Measurements from ENCODE around the gene TOP3B.

Gene TOP3B

GRCh38 chr22:21961127-21961867 is 21.3 kb downstream of the TOP3B start:
- DNase-seq, result no peak

DNA sequence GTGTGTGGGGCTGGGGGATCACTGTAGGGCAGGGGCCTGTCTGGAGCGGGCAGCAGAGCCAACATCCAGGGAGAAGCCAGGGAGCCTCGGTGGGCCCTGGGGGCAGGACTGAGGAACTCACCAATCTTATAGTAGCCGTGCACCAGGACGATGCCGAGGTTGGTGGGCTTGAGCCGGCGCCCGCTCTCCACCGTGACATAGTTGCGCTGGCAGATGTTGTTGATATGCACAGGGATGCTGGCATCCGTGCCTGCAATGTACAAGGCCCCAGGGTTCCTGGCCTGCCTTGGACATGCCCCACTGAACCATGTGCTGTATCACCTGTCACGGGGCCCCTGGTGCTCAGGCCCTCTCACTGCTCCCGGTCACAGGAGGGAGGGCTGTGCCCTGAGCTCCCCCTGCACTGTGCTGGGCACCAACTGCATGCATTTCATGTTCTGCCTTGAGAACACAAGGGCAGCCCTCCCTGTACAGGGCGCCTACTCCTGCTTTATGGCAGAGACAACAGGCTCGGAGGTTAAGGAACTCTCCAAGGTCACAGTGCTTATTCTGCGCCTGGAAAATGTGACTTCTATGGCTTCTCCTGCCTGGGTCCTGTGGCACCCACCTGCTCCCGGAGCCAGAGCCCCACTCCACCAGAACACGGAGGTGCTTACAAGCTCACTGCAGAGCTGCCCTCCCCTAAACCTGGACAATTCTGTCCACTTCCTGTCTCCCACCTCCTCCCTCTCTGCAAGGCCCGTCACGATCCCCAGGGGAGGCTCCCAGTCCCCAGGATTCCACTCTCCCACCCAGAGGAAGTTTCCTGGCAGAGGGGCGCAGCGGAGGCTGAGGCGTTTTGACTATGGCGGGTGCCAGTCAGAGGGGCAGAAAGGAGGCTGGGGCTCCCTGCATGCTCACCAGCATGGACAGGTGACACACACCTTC is 22.1 kb downstream of the TOP3B start:
- DNase-seq, result no peak

GRCh38 chr22:21959274-21960074 is 23.1 kb downstream of the TOP3B start:
- no peak for DNase-seq

- no peak for DNase-seq
Measured at GRCh38 chr22:21958360-21959273, 24.0 kb downstream of the TOP3B start.

DNA sequence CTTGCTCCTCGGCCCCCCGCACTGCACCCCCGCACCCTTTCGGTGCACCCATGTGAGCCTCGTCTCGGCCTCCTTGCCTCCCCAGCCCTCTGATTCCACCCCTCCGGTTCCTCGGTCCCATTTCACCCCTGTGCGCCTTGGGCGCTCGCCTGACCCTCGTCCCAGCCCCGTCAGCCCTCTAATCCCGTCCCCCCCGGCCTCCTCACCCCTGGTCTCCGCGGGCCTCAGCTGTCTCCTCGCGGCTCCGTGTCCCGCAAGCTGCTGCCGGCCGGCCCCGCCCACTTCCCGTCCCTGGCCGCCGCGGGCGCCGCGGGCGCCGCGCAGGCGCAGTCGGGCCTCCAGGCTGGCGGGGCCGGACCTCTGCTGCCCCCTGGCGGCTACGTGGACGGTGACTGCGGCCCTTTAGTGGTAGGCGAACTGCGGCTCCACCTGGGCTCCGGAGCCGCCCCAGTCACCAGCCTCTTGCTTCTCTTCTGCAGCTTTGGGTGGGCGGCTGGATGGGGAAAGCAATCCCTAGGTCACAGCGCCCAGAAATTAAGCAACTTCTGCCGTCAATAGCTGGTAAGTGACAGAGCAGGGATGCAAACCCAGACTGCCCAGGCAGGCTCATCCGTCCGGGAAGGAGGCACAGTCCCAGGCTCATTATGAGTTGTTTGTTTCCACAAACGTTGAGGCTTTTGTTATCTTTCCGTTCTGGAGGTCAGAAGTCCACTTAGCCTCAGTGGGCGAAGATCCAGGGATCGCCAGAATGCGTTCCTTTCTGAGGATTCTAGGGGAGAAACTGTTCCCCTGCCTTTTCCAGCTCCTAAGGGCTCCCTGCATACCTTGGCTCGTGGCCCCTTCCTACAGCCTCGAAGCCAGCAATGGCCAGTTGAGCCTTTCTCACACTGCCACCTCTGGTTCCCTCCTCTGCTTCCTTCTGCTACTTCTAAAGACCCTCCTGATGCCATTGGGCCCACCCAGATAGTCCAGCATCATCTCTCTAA is 29.7 kb downstream of the TOP3B start, which contains the start of gene PPM1F:
TSS of gene PPM1F (minus strand) at position 263 of the 986 bp plus-strand sequence. CDS start 6,800 bp downstream, outside the sequence.
- DNase-seq, result peak; percentile 92

DNA sequence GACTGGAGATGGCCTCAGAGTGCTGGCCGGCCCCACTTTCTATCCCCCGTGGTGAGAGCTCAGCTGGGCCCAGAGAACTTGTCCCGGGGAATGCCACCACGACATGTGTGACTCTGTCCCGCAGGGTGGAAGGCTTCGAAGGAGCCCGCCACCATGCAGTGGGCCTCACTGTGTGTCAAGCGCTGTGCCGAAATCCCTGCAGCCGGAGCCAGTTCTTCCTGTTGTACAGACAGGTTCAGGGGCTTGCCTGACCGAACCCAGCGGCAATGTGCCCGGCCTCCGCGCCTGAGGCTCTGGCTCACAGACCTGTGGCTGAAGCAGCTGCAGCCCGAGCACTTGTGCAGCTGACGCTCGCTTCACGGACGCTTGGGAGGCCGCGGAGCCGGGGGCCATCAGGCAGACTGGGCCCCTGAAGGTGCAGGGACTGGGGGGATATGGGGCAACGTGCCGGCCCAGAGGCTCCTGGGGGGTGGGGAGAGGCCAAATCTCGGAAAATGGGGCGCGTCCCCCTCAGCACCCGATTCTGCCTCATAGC is 30.6 kb downstream of the TOP3B start:
- no peak for DNase-seq

DNA sequence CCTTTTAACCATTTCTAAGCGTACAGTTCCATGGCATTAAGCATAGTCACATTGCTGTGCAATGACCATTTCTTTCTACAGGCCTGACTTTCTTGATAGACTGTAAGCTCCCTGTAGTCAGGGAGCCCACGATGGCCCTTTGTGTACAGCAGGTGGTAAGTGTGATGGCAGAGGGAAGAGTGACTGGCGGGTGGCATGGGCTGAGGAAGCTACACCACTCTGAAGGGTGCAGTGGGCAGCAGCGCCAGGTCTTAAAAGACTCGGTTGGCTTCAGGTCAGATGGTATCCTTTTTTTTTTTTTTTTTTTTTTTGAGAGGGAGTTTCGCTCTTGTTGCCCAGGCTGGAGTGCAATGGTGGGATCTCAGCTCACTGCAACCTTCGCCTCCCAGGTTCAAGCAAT is 31.5 kb downstream of the TOP3B start:
- DNase-seq, result no peak

GRCh38 chr22:21949948-21950347 is 32.6 kb downstream of the TOP3B start:
- no peak for DNase-seq

DNA sequence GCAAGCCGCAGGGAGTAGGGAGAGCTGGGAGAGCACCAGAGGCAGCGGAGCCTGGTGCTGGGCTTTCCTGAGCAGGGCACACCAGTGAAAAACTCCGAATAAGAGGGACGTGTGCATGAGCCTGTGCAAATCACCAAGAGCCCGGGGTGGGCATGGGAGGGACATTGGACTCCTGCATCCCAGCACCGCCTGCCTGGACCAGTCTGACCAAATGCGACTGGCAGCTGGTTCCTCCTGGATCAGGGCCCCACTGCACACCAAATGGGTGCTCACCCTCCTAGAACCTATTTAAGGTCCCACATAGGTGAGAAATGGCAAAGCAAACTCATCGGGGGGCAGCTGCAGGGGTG is 33.0 kb downstream of the TOP3B start:
- no peak for DNase-seq

- DNase-seq, result no peak
Measured at GRCh38 chr22:21948824-21949568, 33.6 kb downstream of the TOP3B start.

GRCh38 chr22:21948390-21948789 is 34.2 kb downstream of the TOP3B start:
- DNase-seq, result no peak

DNA sequence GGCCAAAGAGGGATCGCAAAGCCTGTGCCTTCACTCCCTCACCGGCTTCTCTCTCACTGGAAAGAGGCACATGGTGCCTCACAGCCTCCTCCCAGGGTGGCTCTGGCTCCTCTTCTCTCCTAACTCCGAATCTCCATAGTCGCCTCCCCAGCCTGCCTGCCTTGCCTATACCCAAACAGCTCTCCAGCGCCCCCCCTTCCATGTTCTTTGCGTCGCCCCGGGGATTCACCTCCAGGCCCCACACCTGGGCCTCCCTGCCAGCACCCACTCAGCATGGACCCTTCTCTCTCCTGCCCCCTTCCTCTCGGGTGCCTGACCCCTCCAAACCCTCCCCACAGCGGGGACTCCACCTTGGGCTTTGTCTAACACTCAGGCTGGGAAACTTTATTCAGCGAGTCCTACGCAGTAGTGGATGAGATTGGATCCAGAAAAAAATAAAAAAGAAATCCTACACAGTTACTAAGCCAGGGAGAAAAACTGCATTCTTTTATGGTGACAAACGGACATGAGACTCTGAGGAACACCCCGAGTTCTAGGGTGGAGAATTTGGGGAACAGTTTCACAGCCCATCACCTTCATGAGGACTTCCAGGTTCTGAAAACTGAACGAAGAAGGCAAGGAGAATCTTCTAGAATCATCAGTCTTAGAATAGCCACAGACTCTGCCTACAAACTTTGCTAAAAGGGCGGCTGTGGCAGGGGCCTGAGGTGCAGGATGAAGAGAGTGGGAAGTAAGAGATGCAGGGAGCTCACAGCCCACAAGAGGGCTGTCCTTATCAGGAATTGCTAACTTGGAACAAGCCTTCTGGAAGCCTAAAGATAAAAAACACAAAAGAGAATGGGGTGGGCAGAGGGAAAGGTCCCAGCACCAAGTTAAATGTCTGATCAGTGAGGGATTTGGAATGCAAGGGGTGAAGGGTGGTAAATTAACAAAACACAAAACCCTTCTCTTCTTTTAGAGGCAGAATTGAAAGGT is 35.3 kb downstream of the TOP3B start:
- no peak for DNase-seq

DNA sequence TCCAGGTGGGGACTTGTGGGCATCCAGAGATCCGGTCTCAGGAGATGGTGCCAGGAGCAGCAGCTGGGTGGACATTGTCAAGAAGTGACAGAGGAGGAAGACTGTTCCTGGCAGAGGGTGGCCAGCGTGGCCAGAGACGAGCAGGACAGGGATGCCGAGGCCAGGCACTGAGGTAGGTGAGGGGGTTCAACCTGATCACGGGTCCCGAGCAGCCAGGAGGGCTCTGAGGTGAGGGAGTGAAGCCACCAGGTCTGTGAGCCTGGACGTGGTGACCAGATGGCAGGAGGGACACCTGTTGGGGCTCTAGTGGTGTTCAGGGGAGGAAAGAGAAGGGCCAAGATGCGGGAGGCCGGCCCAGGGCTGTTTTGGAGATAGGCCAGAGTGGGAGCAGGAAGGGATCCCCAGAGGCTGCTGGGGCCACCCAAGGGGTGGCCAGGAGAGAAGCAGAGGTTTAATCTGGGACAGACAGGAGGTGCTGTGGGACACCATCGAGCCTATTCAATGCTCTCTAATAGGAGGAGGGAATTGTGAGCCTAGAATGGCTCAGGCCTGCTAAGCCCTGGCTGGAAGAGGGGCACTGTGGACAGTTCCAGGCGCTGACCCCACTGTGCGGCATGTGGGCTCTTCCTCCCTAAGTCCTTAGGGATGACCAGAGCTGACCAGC is 36.2 kb downstream of the TOP3B start:
- DNase-seq, result no peak

DNA sequence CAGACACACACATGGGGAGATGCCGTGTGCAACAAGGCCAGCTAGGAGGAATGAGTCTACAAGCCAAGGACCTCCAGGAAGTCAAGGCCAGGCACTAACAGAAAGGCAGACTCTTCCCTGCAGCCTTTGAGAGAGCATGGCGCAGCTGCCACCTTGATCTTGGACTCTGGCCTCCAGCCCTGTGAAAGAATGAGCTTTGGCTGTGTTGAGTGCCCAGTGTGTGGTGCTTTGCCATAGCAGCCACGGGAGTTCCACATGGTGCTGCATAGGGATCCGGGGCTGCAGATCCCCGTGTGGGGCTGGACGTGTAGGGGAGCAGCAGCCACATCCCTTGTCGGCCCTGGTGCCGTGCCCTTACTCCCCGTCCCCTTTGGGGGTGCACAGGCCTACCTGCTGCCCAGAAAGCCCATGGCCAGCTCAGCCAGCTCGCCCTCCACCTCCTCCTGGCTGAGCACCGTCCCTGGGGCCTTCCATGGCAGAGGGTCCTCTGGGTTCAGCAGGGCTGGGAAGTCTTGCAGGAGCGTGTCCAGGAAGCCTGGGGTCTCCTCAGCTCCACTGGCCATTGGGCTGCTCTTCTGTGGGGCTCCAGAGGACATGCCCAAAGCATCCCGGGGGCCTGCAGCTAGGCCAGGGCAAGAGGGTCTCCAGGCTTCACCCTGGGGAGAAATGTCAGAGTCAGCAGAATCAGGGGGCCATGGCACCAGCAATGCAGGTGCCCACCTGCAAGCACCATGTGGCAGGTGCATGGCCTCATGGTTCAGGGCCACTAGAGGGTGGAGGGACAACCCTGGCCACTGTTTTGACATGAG is 36.9 kb downstream of the TOP3B start:
- no peak for DNase-seq

DNA sequence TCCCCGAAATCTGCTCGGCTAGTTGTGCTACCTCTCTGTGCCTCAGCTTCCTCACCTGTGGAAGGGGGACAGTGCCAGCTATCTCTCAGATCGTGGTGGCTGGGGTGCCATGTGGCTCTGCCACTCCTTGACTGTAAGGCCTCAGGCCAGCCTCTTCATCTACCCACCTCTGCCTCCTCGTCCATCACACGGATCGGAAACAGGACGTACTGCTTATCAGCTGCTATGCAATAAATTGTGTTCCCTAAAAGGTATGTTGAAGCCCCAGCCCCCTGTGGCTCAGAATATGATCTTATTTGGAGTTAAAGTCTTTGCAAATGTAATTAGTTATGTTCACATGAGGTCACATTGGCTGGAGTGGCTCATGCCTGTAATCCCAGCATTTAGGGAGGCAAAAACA is 37.7 kb downstream of the TOP3B start:
- DNase-seq, result no peak

DNA sequence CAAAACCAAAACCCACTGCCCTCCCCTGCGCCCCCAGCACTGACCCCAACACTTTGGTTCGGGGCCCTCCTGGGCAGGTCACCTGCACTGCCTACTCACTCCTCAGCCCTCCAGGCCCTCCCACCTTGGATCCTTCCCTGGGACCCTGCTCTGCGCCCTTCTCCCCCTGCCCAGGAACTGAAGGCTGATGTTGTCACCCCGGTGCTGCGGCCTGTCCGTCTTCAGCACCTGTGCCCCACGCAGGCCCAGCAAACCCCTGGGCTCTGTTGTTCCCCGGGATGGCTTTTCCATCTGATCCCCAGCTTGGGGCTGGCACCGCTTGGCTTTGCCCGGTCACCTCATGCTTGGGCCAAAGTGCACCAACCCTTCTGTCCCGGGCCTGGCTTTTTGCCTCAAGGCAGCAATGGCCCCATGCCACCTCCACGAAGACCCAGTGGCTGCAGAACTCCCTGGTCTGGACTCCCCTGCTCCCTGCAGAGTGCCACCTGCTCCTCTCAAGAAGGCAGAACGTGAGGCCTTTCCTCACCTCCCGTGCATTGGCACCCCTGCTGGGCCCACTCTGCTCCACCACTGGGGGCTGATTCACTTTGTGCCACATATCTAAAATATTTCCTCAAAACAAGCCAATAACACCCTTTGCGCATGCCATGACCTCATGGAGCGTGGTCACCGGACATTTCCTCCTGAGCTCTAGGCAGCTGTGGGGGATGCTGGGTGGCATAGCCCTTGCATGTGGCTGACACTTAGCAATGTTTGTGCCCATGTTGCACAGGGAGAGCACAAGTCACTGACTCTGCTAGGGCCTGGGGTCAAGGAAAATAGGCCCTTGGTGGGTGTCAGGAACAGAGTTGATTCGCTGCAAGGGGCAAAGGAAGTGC is 38.8 kb downstream of the TOP3B start:
- no peak for DNase-seq

Measured in T-helper 9 cell (primary cell).